Measurements from ENCODE around the gene PARP9. TPM values are rescaled to one million over a fixed set of nuclear protein-coding genes. Genes with fewer than 3 reads are reported as not detected.

Gene PARP9
- total and polyA plus RNA-seq, 2 of the 8 experiments (the other 6 are each of a cell fraction or from before 2014, with no cell fraction given) = 3.7 to 4.5 TPM

GRCh38 chr3:122502139-122502538 is 62.0 kb downstream of the PARP9 start:
- Histone ChIP-seq H2AFZ (ENCODE audit: low read length) (no peak overlapping the region), H3K23ac (ENCODE audit: insufficient read length) (no peak overlapping the region), H3K9me3 (ENCODE audit: insufficient read depth in 2 of 2, low read depth in 1 of 2, low read length in 1 of 2) (no peaks in the 10 kb centered on the region), H3K4me1 (replicated peaks in 1 of 4; ENCODE audit: control insufficient read depth in 3 of 4, insufficient read depth in 4 of 4, low read length in 3 of 4) (peaks cover 0 to 3% (median 0%) of the 10 kb centered on the region in 4 experiments; a peak in 3 of 7 replicates), H3K4me2 (ENCODE audit: insufficient read depth in 1 of 2, low read depth in 2 of 2, low read length in 2 of 2) (no peak overlapping the region), H2BK12ac (ENCODE audit: low read depth, low read length) (no peak overlapping the region), H2BK15ac (ENCODE audit: low read length) (no peak overlapping the region), H2BK120ac (replicated peaks; ENCODE audit: low read depth, low read length) (no peak overlapping the region), H2BK5ac (ENCODE audit: low read depth, low read length) (no peak overlapping the region), H3K56ac (replicated peaks; ENCODE audit: insufficient read length, low read depth, low read length) (no peak overlapping the region), H3K27ac (ENCODE audit: low read depth, low read length) (no peak overlapping the region), H3K4me3 (ENCODE audit: extremely low read depth in 1 of 4, insufficient read depth in 2 of 4, low read depth in 3 of 4, low read length in 4 of 4) (no peak overlapping the region), H3K9ac (replicated peaks in 1 of 4; ENCODE audit: extremely low read depth in 1 of 4, low read depth in 3 of 4, low read length in 3 of 4) (no peak overlapping the region), H4K91ac (replicated peaks; ENCODE audit: insufficient read length, low read length) (no peak overlapping the region), H3K18ac (ENCODE audit: extremely low read depth, low read length) (no peak overlapping the region), H3K14ac (ENCODE audit: insufficient read length) (no peak overlapping the region), H3K23me2 (ENCODE audit: low read depth, low read length) (no peaks in the 10 kb centered on the region), H4K20me1 (replicated peaks in 1 of 2; ENCODE audit: control insufficient read depth in 1 of 2, insufficient read depth in 2 of 2, low read length in 2 of 2) (peaks cover 11 to 12% of the 10 kb centered on the region in 2 experiments), H4K5ac (ENCODE audit: insufficient read length, low read depth, low read length) (no peak overlapping the region), H3K36me3 (ENCODE audit: control insufficient read depth in 2 of 4, insufficient read depth in 4 of 4, low read length in 3 of 4) (no peaks in the 10 kb centered on the region), H2AK5ac (ENCODE audit: low read depth, low read length) (no peak overlapping the region), H3K79me2 (ENCODE audit: control insufficient read depth in 1 of 2, insufficient read depth in 2 of 2, low read length in 2 of 2) (peaks cover 9 to 84% of the 10 kb centered on the region in 2 experiments; a peak in 3 of 4 replicates), H3K79me1 (ENCODE audit: low read depth, low read length) (peaks cover 7% of the 10 kb centered on the region), H3K27me3 (replicated peaks in 1 of 4; ENCODE audit: control insufficient read depth in 3 of 4, extremely low read depth in 1 of 4, insufficient read depth in 3 of 4, low read length in 3 of 4) (no peaks in the 10 kb centered on the region), H4K8ac (ENCODE audit: extremely low read depth, insufficient read depth, low read length) (no peak overlapping the region), H2BK20ac (ENCODE audit: low read length) (no peak overlapping the region), H3K4ac (replicated peaks; ENCODE audit: insufficient read length, low read depth, low read length) (no peak overlapping the region)
- POLR2A ChIA-PET (ENCODE audit: partially characterized antibody) = interaction anchor here (1.0 kb wide), 1 partner anchor 10 kb away, joined by 3 read pairs; no protein-coding TSS in a partner anchor
- no peak for DNase-seq (ENCODE audit: low read depth in 1 of 2, low spot score in 2 of 2)
- no peak for FAIRE-seq
- 82% methylated on average over 2 of the region's 2 CpGs; no CpG with 5 or more reads in 1 of the 2 experiments for WGBS, 2 experiments (ENCODE audit: extremely low coverage in 1 of 2, insufficient coverage in 1 of 2, insufficient read length in 1 of 2, insufficient replicate concordance in 2 of 2, low coverage in 1 of 2, low lambda C conversion rate in 2 of 2, missing lambda C conversion rate in 1 of 2)
- no peak for TF ChIP-seq SIN3A (conservative IDR thresholded peaks at IDR 0.05 in 1 of 2, IDR thresholded peaks at IDR 0.05 in 1 of 2; ENCODE audit: low read depth in 1 of 2, low read length in 2 of 2)
- no peak for TF ChIP-seq CTBP2 (IDR thresholded peaks at IDR 0.05; ENCODE audit: borderline replicate concordance, insufficient read depth, insufficient read length, low read length)
- CTCF ChIA-PET (ENCODE audit: partially characterized antibody) = interaction anchor here (1.7 to 2.5 kb wide), 2 partner anchors 23 to 44 kb away, joined by 4 to 6 read pairs; no protein-coding TSS in a partner anchor
